ENCODE measurements around the gene TP53INP2. TPM values are rescaled to one million over a fixed set of nuclear protein-coding genes. Genes with fewer than 3 reads are reported as not detected.
A peak's percentile ranks its signal among the peaks of the same experiment; 100 is the strongest.

TP53INP2 gene
- total and polyA plus RNA-seq, 2 experiments from 2014 or later = 2.7 to 3.3 TPM

DNA sequence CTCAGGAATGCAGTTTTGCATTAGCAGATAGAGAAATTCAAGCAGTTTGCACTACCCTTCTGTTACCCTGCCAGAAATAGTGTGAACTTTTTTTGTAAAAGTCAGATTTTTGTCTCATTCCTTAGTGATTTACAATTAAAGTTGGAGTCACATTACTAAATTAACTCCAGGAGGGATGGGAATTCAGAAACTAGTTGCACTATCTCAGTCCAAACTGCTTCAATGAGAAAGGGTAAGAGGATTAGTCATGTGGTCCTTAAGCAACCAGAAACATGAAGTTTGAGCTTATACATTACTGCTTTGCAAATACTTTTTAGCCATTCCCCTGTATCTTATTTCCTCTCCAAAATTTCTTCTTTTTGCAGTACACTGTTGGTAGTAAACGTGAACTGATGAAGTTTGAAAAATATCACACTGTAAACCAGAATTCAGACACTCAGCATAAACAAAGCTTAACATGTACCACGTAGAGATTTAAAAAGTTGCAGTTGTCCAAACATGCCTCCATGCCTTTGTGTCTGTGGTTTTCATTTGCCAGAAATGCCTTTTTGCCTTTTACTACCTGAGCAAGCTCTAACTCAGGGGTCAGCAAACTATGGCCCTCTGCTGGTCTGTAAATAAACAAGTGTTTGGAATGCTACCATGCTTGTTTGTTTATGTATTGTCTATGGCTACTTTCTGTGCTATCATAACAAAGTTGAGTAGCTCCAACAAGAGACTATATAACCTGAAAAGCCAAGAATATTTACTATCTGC is 49.7 kb downstream of the TP53INP2 start:
- DNase-seq (ENCODE audit: low spot score) = peak; percentile 39
- H3K79me2 ChIP-seq (replicated peaks; ENCODE audit: insufficient read depth) = no peaks in the 10 kb centered on the region
- H3K27ac Mint-ChIP-seq = peak overlapping the region; percentile 36; the same call in 1 of the 2 replicates

GRCh38 chr20:34754611-34755010 is 50.5 kb downstream of the TP53INP2 start:
- Histone ChIP-seq H3K9me2 (ENCODE audit: insufficient read depth) (no peaks in the 10 kb centered on the region), H3K79me2 (replicated peaks; ENCODE audit: insufficient read depth) (no peaks in the 10 kb centered on the region), H3K4me1 (ENCODE audit: insufficient read depth) (no peaks in the 10 kb centered on the region), H3K4me3 (no peak overlapping the region), H3K4me2 (no peak overlapping the region), H2AFZ (no peak overlapping the region), H3K27ac (ENCODE audit: low read depth) (0 out of 2 replicates have a peak overlapping the region, but pooled peaks have one; percentile 7), H4K20me1 (replicated peaks; ENCODE audit: insufficient read depth) (no peaks in the 10 kb centered on the region), H3K27me3 (ENCODE audit: insufficient read depth) (no peaks in the 10 kb centered on the region), H3K36me3 (ENCODE audit: insufficient read depth) (0 out of 2 replicates have a peak, but pooled peaks cover 8% of the 10 kb centered on the region), H3F3A (replicated peaks; ENCODE audit: low read depth) (no peaks in the 10 kb centered on the region)
- DNase-seq (ENCODE audit: low spot score) (peak; percentile 64), ATAC-seq (peak; percentile 80)
- Mint-ChIP-seq H3K36me3 (ENCODE audit: low read depth) (peaks cover 4% of the 10 kb centered on the region; the same call in 2 of the 3 replicates), H3K27me3 (ENCODE audit: insufficient read depth, low read depth, poor library complexity) (no peaks in the 10 kb centered on the region), H3K4me1 (peaks cover 12% of the 10 kb centered on the region; the same call in 2 of the 3 replicates), H3K27ac (peak overlapping the region; percentile 5; the same call in 1 of the 2 replicates), H3K9me3 (no peaks in the 10 kb centered on the region), H3K4me3 (no peak overlapping the region)
- no peak for TF ChIP-seq ZNF462 (CRISPR knock-in tag; IDR thresholded peaks at IDR 0.05)
- TF ChIP-seq NANOG (IDR thresholded peaks at IDR 0.05; ENCODE audit: borderline replicate concordance) = no peak
- TF ChIP-seq REST (IDR thresholded peaks at IDR 0.05; ENCODE audit: unreplicated experiment) = no peak
- TF ChIP-seq JUNB (IDR thresholded peaks at IDR 0.05; ENCODE audit: unreplicated experiment) = no peak

More for the DNA sequence above, 49.7 kb downstream of the TP53INP2 start:
- Mint-ChIP-seq H3K9me3 (no peaks in the 10 kb centered on the region), H3K4me3 (no peak overlapping the region), H3K27me3 (ENCODE audit: insufficient read depth, low read depth, poor library complexity) (no peaks in the 10 kb centered on the region), H3K4me1 (peaks cover 12% of the 10 kb centered on the region; the same call in 2 of the 3 replicates), H3K36me3 (ENCODE audit: low read depth) (peaks cover 4% of the 10 kb centered on the region; the same call in 2 of the 3 replicates)
- TF ChIP-seq EZH2 (IDR thresholded peaks at IDR 0.05; ENCODE audit: low read depth, unreplicated experiment) (no peak), CTCF (conservative IDR thresholded peaks at IDR 0.05; ENCODE audit: low read depth in 2 of 2) (peak; percentile 35 to 37; a peak in 3 of 4 replicates)
- no peak overlapping the region for H2AFZ ChIP-seq
- H3K4me3 ChIP-seq = no peak overlapping the region
- H3K27ac ChIP-seq (ENCODE audit: low read depth) = no peak overlapping the region
- no peaks in the 10 kb centered on the region for H3K4me1 ChIP-seq (ENCODE audit: insufficient read depth)
- no peaks in the 10 kb centered on the region for H3F3A ChIP-seq (replicated peaks; ENCODE audit: low read depth)
- H3K27me3 ChIP-seq (ENCODE audit: insufficient read depth) = no peaks in the 10 kb centered on the region
- H3K9me2 ChIP-seq (ENCODE audit: insufficient read depth) = no peaks in the 10 kb centered on the region
- no peak overlapping the region for H3K4me2 ChIP-seq
- H4K20me1 ChIP-seq (replicated peaks; ENCODE audit: insufficient read depth) = no peaks in the 10 kb centered on the region
- 0 out of 2 replicates have a peak, but pooled peaks cover 8% of the 10 kb centered on the region for H3K36me3 ChIP-seq (ENCODE audit: insufficient read depth)
- peak; percentile 53 for ATAC-seq
